ENCODE measurements around the gene RSPH9.

RSPH9 gene

GRCh38 chr6:43644940-43645612 is at the start of gene RSPH9:
RSPH9 (plus strand) TSS chr6:43645036; CDS start chr6:43645099, 63 bp downstream.
- DNase-seq (ENCODE audit: low read depth in 2 of 2): peak; percentile 42 to 61

GRCh38 chr6:43600595-43600994 is 44.2 kb upstream of the RSPH9 start:
- no peak for DNase-seq (ENCODE audit: low read depth in 2 of 2)

- no peak for DNase-seq (ENCODE audit: low read depth in 2 of 2)
These were observed 40.7 kb upstream of the RSPH9 start for GRCh38 chr6:43604174-43604573.

- no peak for DNase-seq (ENCODE audit: low read depth in 2 of 2)
These were observed 38.8 kb upstream of the RSPH9 start for GRCh38 chr6:43606019-43606418.

- peak; percentile 46 to 47 for DNase-seq (ENCODE audit: low read depth in 2 of 2)
These were observed 36.5 kb upstream of the RSPH9 start for GRCh38 chr6:43608310-43608763.

GRCh38 chr6:43608807-43609206 is 36.0 kb upstream of the RSPH9 start:
- no peak for DNase-seq (ENCODE audit: low read depth in 2 of 2)

- DNase-seq (ENCODE audit: low read depth in 2 of 2): no peak
These were observed 35.4 kb upstream of the RSPH9 start for GRCh38 chr6:43609402-43609801.

GRCh38 chr6:43610431-43610830 is 34.4 kb upstream of the RSPH9 start:
- DNase-seq (ENCODE audit: low read depth in 2 of 2): no peak

GRCh38 chr6:43613721-43614395 is 31.0 kb upstream of the RSPH9 start:
- DNase-seq (ENCODE audit: low read depth in 2 of 2): no peak

GRCh38 chr6:43614396-43614730 is 30.5 kb upstream of the RSPH9 start:
- DNase-seq (ENCODE audit: low read depth in 2 of 2): no peak

- DNase-seq (ENCODE audit: low read depth in 2 of 2): no peak
These were observed 27.9 kb upstream of the RSPH9 start for GRCh38 chr6:43616725-43617472.

- no peak for DNase-seq (ENCODE audit: low read depth in 2 of 2)
These were observed 23.6 kb upstream of the RSPH9 start for GRCh38 chr6:43621078-43621835.

- no peak for DNase-seq (ENCODE audit: low read depth in 2 of 2)
These were observed 23.0 kb upstream of the RSPH9 start for GRCh38 chr6:43621836-43622180.

GRCh38 chr6:43622541-43622940 is 22.3 kb upstream of the RSPH9 start:
- DNase-seq (ENCODE audit: low read depth in 2 of 2): no peak

- no peak for DNase-seq (ENCODE audit: low read depth in 2 of 2)
These were observed 20.7 kb upstream of the RSPH9 start for GRCh38 chr6:43623880-43624785.

- no peak for DNase-seq (ENCODE audit: low read depth in 2 of 2)
These were observed 20.0 kb upstream of the RSPH9 start for GRCh38 chr6:43624786-43625288.

GRCh38 chr6:43625393-43625992 is 19.3 kb upstream of the RSPH9 start:
- DNase-seq (ENCODE audit: low read depth in 2 of 2): no peak

- DNase-seq (ENCODE audit: low read depth in 2 of 2): no peak
These were observed 17.6 kb upstream of the RSPH9 start for GRCh38 chr6:43627008-43627825.

GRCh38 chr6:43628393-43629103 is 16.3 kb upstream of the RSPH9 start:
- DNase-seq (ENCODE audit: low read depth in 2 of 2): peak in 1 of 2 donors; percentile 33
